Measurements from ENCODE around the gene CCDC57. TPM values are rescaled to one million over a fixed set of nuclear protein-coding genes. Genes with fewer than 3 reads are reported as not detected.

Gene CCDC57
- total and polyA plus RNA-seq, 2 of the 8 experiments (the other 6 are each of a cell fraction or from before 2014, with no cell fraction given), result 8.4 to 12.9 TPM

GRCh38 chr17:82239401-82239925 lies 26.8 kb upstream of the CCDC57 start (continued):
- TF ChIP-seq GABPA (IDR thresholded peaks at IDR 0.05; ENCODE audit: borderline replicate concordance, insufficient read depth, low read length), result no peak
- TF ChIP-seq BRCA1 (IDR thresholded peaks at IDR 0.05; ENCODE audit: low read depth, low read length), result no peak
- TF ChIP-seq TCF12 (IDR thresholded peaks at IDR 0.05; ENCODE audit: low read depth, low read length), result no peak
- TF ChIP-seq EGR1 (IDR thresholded peaks at IDR 0.05; ENCODE audit: borderline replicate concordance, low read depth, low read length), result no peak
- TF ChIP-seq SIN3A (conservative IDR thresholded peaks at IDR 0.05 in 1 of 2, IDR thresholded peaks at IDR 0.05 in 1 of 2; ENCODE audit: low read depth in 1 of 2, low read length in 2 of 2), result no peak
- TF ChIP-seq CHD2 (IDR thresholded peaks at IDR 0.05; ENCODE audit: low read length), result no peak
- no peak for TF ChIP-seq NANOG (IDR thresholded peaks at IDR 0.05; ENCODE audit: insufficient read depth, low read depth, low read length, poor library complexity, severe bottlenecking)
